A673 (cell line): Measurements from ENCODE around the gene ZNF273. TPM values are rescaled to one million over a fixed set of nuclear protein-coding genes. Genes with fewer than 3 reads are reported as not detected.
"Not testable (repeated sequence)": the region's sequence is repeated elsewhere in the genome, so short reads cannot be mapped to it uniquely, and the experiment has no call there.

Source experiments
- BruUV-seq: library from RNA; stranded (reverse); fragments of 400-500 nt; replicated peaks from 2 replicates; lab custom pipeline; 2021; lab: Mats Ljungman, UMichigan
- CTCF ChIA-PET: fragments of 300-600 bp; sonication (Branson Sonifier 250); formaldehyde crosslinking; loops from one replicate; lab custom pipeline; 2022; ENCODE audit warnings: antibody characterized with exemption; lab: Charles Lee
- POLR2A ChIA-PET: fragments of 300-600 bp; sonication (Branson Sonifier 250); formaldehyde crosslinking; loops from one replicate; lab custom pipeline; 2022; ENCODE audit warnings: antibody characterized with exemption; ENCODE audit not compliant: low non-redundant PET; lab: Charles Lee
- DNase-seq: peaks from one replicate; pipeline ENCODE4 v3.0.0-alpha.2; 2015; ENCODE audit warnings: low spot score
- H3K27ac ChIP-seq: fragments of 200-600 bp; sonication (generic); 2 replicates; pipeline ENCODE4 v1.5.1; 2016; ENCODE audit warnings: mixed run types, low read depth, mild to moderate bottlenecking, mixed read lengths, antibody characterized with exemption, low read length; ENCODE audit not compliant: poor library complexity, severe bottlenecking
- H3K27me3 ChIP-seq: fragments of 200-600 bp; sonication (generic); replicated peaks from 2 replicates; pipeline ENCODE4 v1.6.1; 2017; ENCODE audit warnings: mixed run types, low read depth, mild to moderate bottlenecking, mixed read lengths, antibody characterized with exemption, low read length; ENCODE audit not compliant: insufficient read depth, poor library complexity
- H3K36me3 ChIP-seq: fragments of 200-600 bp; sonication (generic); 2 replicates; pipeline ENCODE4 v1.6.1; 2016; ENCODE audit warnings: mixed run types, mild to moderate bottlenecking, mixed read lengths, antibody characterized with exemption, low read length; ENCODE audit not compliant: insufficient read depth, poor library complexity, severe bottlenecking
- H3K4me1 ChIP-seq: fragments of 200-600 bp; sonication (generic); 2 replicates; pipeline ENCODE4 v1.6.1; 2017; ENCODE audit warnings: mixed run types, mild to moderate bottlenecking, mixed read lengths, antibody characterized with exemption, low read length; ENCODE audit not compliant: insufficient read depth, poor library complexity, severe bottlenecking
- H3K4me3 ChIP-seq: fragments of 200-600 bp; sonication (generic); 2 replicates; pipeline ENCODE4 v1.5.1; 2016; ENCODE audit warnings: low read depth, mixed run types, mild to moderate bottlenecking, mixed read lengths, low read length; ENCODE audit not compliant: poor library complexity, severe bottlenecking
- H3K9me3 ChIP-seq: fragments of 200-600 bp; sonication (generic); 2 replicates; pipeline ENCODE4 v1.6.1; 2016; ENCODE audit warnings: mixed run types, low read depth, mild to moderate bottlenecking, mixed read lengths, antibody characterized with exemption, low read length; ENCODE audit not compliant: poor library complexity, severe bottlenecking
- EZH2 ChIP-seq: fragments of 200-600 bp; sonication (generic); IDR thresholded peaks from 2 replicates; pipeline ENCODE4 v1.6.1; 2017; ENCODE audit warnings: borderline replicate concordance, low read depth, mild to moderate bottlenecking, mixed read lengths, antibody characterized with exemption, low read length; ENCODE audit not compliant: poor library complexity, severe bottlenecking
- intact Hi-C: fragments of 100-400 bp; cut with micrococcal nuclease; formaldehyde crosslinking; loops from one replicate; pipeline ENCODE4 v1.10.0; 2022; ENCODE audit not compliant: unreplicated experiment
- total RNA-seq: library from RNA; stranded (reverse); gene quantifications from 2 replicates; pipeline ENCODE4 v1.2.3, GENCODE V29; 2021
- TF ChIP-seq, protein P1 (sequence below): fragments of 300-800, 200-600 bp; sonication (generic); conservative IDR thresholded peaks from 2 replicates; pipeline ENCODE4 v1.5.1; 2017; ENCODE audit warnings: low read depth, mild to moderate bottlenecking, antibody characterized with exemption, low read length, moderate library complexity, mixed read lengths

Gene ZNF273
- total RNA-seq, 1 experiment from 2014 or later, result 10.1 TPM

DNA sequence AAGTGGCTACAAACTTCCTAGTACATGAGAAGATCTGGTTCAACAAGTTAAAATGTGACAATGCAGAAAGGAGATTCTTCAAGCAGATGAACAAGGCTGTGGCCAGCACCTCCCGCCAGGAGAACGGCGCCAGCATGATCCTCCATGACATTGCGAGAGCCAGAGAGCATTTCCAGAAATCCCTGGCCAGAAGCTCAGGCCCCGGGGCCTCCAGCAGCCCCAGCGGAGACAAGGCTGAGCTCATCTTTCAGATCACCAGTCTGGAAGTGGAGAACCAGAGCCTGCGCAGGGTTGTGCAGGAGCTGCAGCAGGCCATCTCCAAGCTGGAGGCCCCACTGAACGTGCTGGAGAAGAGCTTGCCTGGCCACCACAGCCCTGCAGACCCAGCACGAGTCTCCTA, 40.1 kb upstream of the ZNF273 start:
- BruUV-seq, result no TSS peak
- Histone ChIP-seq H3K27ac (no peak overlapping the region), H3K27me3 (no peaks in the 10 kb centered on the region), H3K4me1 (no peaks in the 10 kb centered on the region), H3K4me3 (no peak overlapping the region), H3K36me3 (no peaks in the 10 kb centered on the region), H3K9me3 (no peaks in the 10 kb centered on the region)
- TF ChIP-seq, protein P1, sequence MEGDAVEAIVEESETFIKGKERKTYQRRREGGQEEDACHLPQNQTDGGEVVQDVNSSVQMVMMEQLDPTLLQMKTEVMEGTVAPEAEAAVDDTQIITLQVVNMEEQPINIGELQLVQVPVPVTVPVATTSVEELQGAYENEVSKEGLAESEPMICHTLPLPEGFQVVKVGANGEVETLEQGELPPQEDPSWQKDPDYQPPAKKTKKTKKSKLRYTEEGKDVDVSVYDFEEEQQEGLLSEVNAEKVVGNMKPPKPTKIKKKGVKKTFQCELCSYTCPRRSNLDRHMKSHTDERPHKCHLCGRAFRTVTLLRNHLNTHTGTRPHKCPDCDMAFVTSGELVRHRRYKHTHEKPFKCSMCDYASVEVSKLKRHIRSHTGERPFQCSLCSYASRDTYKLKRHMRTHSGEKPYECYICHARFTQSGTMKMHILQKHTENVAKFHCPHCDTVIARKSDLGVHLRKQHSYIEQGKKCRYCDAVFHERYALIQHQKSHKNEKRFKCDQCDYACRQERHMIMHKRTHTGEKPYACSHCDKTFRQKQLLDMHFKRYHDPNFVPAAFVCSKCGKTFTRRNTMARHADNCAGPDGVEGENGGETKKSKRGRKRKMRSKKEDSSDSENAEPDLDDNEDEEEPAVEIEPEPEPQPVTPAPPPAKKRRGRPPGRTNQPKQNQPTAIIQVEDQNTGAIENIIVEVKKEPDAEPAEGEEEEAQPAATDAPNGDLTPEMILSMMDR, result no peak
- TF ChIP-seq EZH2, result no peak
- ChIA-PET CTCF (no interaction called here), POLR2A (no interaction called here)
- DNase-seq, result no peak
- intact Hi-C loops, result no loop called here

DNA sequence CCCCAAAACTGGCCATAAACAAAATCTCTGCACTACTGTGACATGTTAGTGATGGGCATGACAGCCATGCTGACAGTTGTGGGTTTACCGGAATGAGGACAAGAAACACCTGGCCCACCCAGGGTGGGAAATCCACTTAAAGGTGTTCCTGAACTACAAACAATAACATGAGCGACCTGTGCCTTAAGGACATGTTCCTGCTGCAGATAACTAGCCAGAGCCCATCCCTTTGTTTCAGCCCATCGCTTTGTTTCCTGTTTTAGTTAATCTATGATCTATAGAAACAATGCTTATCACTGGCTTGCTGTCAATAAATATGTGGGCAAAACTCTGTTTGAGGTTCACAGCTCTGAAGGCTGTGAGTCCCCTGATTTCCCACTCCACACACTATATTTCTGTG, 39.5 kb upstream of the ZNF273 start:
- CTCF ChIA-PET, intact Hi-C loops, H3K4me3 ChIP-seq, POLR2A ChIA-PET, H3K9me3 ChIP-seq, DNase-seq, H3K27me3 ChIP-seq, H3K4me1 ChIP-seq, BruUV-seq, H3K36me3 ChIP-seq, H3K27ac ChIP-seq: not testable (repeated sequence)

DNA sequence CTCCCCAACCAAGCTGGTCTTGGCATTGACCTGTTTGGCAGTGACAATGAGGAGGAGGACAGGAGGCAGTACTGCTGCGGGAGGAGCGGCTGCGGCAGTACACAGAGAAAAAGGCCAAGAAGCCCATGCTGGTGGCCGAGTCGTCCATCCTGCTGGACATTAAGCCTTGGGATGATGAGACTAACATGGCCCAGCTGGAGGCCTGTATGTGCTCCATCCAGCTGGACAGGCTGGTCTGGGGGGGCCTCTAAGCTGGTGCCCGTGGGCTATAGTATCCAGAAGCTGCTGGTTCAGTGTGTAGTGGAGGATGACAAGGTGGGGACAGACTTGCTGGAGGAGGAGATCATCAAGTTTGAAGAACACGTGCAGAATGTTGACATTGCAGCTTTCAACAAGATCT, 39.1 kb upstream of the ZNF273 start:
- intact Hi-C loops, result no loop called here
- no peaks in the 10 kb centered on the region for H3K9me3 ChIP-seq
- ChIA-PET POLR2A (no interaction called here), CTCF (no interaction called here)
- DNase-seq, result no peak
- no peaks in the 10 kb centered on the region for H3K4me1 ChIP-seq
- no peaks in the 10 kb centered on the region for H3K36me3 ChIP-seq
- TF ChIP-seq EZH2, result no peak
- TF ChIP-seq, protein P1, result no peak
- H3K27me3 ChIP-seq, result no peaks in the 10 kb centered on the region
- H3K27ac ChIP-seq, result no peak overlapping the region
- no peak overlapping the region for H3K4me3 ChIP-seq
- no TSS peak for BruUV-seq

DNA sequence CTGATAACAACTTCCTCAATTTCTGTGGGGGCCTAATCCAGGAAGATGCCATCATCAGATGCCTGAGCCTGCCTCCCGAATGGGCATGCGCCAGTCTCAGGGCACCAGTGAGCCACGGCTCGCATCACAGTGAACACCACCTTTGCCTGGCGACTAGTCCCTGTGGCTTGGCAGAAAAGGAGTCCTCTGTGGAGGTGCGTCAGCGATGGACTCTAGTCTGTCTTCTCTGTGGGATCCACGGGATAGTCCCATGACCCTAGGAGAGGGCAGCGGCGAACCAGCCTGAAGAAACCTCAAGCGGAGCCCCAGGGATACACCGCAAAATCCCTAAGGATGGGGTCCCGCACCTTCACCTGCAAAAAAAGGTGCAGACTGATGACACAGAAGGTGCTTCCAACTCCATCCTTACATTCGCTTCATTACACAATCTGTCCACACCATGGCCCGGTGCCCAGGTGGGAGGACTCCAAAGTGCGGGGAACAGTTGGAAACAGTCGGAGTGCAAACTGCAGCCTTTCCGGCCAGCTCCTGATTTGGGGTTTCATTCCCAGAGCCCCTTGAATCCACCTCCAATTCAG, 35.1 kb upstream of the ZNF273 start:
- no peak overlapping the region for H3K27ac ChIP-seq
- ChIA-PET CTCF (no interaction called here), POLR2A (no interaction called here)
- no peak for DNase-seq
- H3K4me1 ChIP-seq, result no peaks in the 10 kb centered on the region
- no peaks in the 10 kb centered on the region for H3K27me3 ChIP-seq
- TF ChIP-seq, protein P1, result no peak
- no peak for TF ChIP-seq EZH2
- H3K36me3 ChIP-seq, result no peaks in the 10 kb centered on the region
- no peak overlapping the region for H3K4me3 ChIP-seq
- intact Hi-C loops, result no loop called here
- no peaks in the 10 kb centered on the region for H3K9me3 ChIP-seq
- no TSS peak for BruUV-seq
